A673 (cell line): ENCODE data around the gene GRAMD1B. TPM values are rescaled to one million over a fixed set of nuclear protein-coding genes. Genes with fewer than 3 reads are reported as not detected.

Experiments
- BruUV-seq: library from RNA; stranded (reverse); fragments of 400-500 nt; replicated peaks from 2 replicates; lab custom pipeline; 2021; lab: Mats Ljungman, UMichigan
- CTCF ChIA-PET: fragments of 300-600 bp; sonication (Branson Sonifier 250); formaldehyde crosslinking; loops from one replicate; lab custom pipeline; 2022; ENCODE audit warnings: antibody characterized with exemption; lab: Charles Lee
- POLR2A ChIA-PET: fragments of 300-600 bp; sonication (Branson Sonifier 250); formaldehyde crosslinking; loops from one replicate; lab custom pipeline; 2022; ENCODE audit warnings: antibody characterized with exemption; ENCODE audit not compliant: low non-redundant PET; lab: Charles Lee
- DNase-seq: peaks from one replicate; pipeline ENCODE4 v3.0.0-alpha.2; 2015; ENCODE audit warnings: low spot score
- H3K27ac ChIP-seq: fragments of 200-600 bp; sonication (generic); 2 replicates; pipeline ENCODE4 v1.5.1; 2016; ENCODE audit warnings: mixed run types, low read depth, mild to moderate bottlenecking, mixed read lengths, antibody characterized with exemption, low read length; ENCODE audit not compliant: poor library complexity, severe bottlenecking
- H3K27me3 ChIP-seq: fragments of 200-600 bp; sonication (generic); replicated peaks from 2 replicates; pipeline ENCODE4 v1.6.1; 2017; ENCODE audit warnings: mixed run types, low read depth, mild to moderate bottlenecking, mixed read lengths, antibody characterized with exemption, low read length; ENCODE audit not compliant: insufficient read depth, poor library complexity
- H3K36me3 ChIP-seq: fragments of 200-600 bp; sonication (generic); 2 replicates; pipeline ENCODE4 v1.6.1; 2016; ENCODE audit warnings: mixed run types, mild to moderate bottlenecking, mixed read lengths, antibody characterized with exemption, low read length; ENCODE audit not compliant: insufficient read depth, poor library complexity, severe bottlenecking
- H3K4me1 ChIP-seq: fragments of 200-600 bp; sonication (generic); 2 replicates; pipeline ENCODE4 v1.6.1; 2017; ENCODE audit warnings: mixed run types, mild to moderate bottlenecking, mixed read lengths, antibody characterized with exemption, low read length; ENCODE audit not compliant: insufficient read depth, poor library complexity, severe bottlenecking
- H3K4me3 ChIP-seq: fragments of 200-600 bp; sonication (generic); 2 replicates; pipeline ENCODE4 v1.5.1; 2016; ENCODE audit warnings: low read depth, mixed run types, mild to moderate bottlenecking, mixed read lengths, low read length; ENCODE audit not compliant: poor library complexity, severe bottlenecking
- H3K9me3 ChIP-seq: fragments of 200-600 bp; sonication (generic); 2 replicates; pipeline ENCODE4 v1.6.1; 2016; ENCODE audit warnings: mixed run types, low read depth, mild to moderate bottlenecking, mixed read lengths, antibody characterized with exemption, low read length; ENCODE audit not compliant: poor library complexity, severe bottlenecking
- CTCF ChIP-seq: fragments of 300-800, 200-600 bp; sonication (generic); conservative IDR thresholded peaks from 2 replicates; pipeline ENCODE4 v1.5.1; 2017; ENCODE audit warnings: low read depth, mild to moderate bottlenecking, antibody characterized with exemption, low read length, moderate library complexity, mixed read lengths
- EZH2 ChIP-seq: fragments of 200-600 bp; sonication (generic); IDR thresholded peaks from 2 replicates; pipeline ENCODE4 v1.6.1; 2017; ENCODE audit warnings: borderline replicate concordance, low read depth, mild to moderate bottlenecking, mixed read lengths, antibody characterized with exemption, low read length; ENCODE audit not compliant: poor library complexity, severe bottlenecking
- intact Hi-C: fragments of 100-400 bp; cut with micrococcal nuclease; formaldehyde crosslinking; loops from one replicate; pipeline ENCODE4 v1.10.0; 2022; ENCODE audit not compliant: unreplicated experiment
- total RNA-seq: library from RNA; stranded (reverse); gene quantifications from 2 replicates; pipeline ENCODE4 v1.2.3, GENCODE V29; 2021

Gene GRAMD1B
- total RNA-seq, 1 experiment from 2014 or later: 13.0 TPM

- Histone ChIP-seq H3K36me3 (no peaks in the 10 kb centered on the region), H3K4me1 (no peaks in the 10 kb centered on the region), H3K27ac (no peak overlapping the region), H3K4me3 (no peak overlapping the region), H3K27me3 (no peaks in the 10 kb centered on the region), H3K9me3 (no peaks in the 10 kb centered on the region)
- ChIA-PET POLR2A (no interaction called here), CTCF (no interaction called here)
- intact Hi-C loops: no loop called here
- no peak for TF ChIP-seq EZH2
- no peak for TF ChIP-seq CTCF
- BruUV-seq: no TSS peak
- DNase-seq: no peak
These were observed 194.9 kb downstream of the GRAMD1B start for GRCh38 chr11:123624974-123625373.

- ChIA-PET CTCF (no interaction called here), POLR2A (no interaction called here)
- Histone ChIP-seq H3K27me3 (peaks cover 3% of the 10 kb centered on the region), H3K4me1 (no peaks in the 10 kb centered on the region), H3K36me3 (no peaks in the 10 kb centered on the region), H3K27ac (no peak overlapping the region), H3K9me3 (no peaks in the 10 kb centered on the region), H3K4me3 (no peak overlapping the region)
- no peak for DNase-seq
- TF ChIP-seq CTCF (no peak), EZH2 (no peak)
- no TSS peak for BruUV-seq
- intact Hi-C loops: no loop called here
These were observed 199.0 kb downstream of the GRAMD1B start for GRCh38 chr11:123628936-123629683.

DNA sequence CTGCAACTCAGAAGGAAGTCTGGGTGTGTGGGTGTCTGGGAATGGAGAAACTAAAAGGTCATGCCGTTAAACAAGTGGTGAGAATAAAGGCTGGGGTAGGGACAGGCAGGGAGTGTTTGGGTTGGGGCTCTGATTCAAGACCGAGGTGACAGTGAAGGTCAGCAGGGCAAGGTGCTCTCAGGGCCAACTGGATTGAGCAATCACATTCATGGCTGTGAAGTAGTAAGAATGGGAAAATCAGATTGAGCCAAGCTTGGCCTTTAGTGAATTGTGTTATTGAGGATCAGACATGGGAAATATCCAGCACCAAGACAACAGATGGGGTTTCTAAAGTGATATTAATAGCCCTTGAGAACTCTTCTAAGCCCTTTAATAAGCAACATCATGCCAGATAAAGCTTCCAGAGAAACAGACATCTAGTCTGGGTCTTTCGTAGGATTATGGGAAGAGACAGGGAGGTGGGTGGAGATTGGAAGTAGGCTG, 200.1 kb downstream of the GRAMD1B start:
- TF ChIP-seq EZH2: no peak
- TF ChIP-seq CTCF: no peak
- POLR2A ChIA-PET: no interaction called here

More for the DNA sequence above, 200.1 kb downstream of the GRAMD1B start:
- DNase-seq: no peak
- Histone ChIP-seq H3K9me3 (no peaks in the 10 kb centered on the region), H3K4me3 (no peak overlapping the region), H3K27me3 (peaks cover 10% of the 10 kb centered on the region), H3K27ac (no peak overlapping the region), H3K4me1 (no peaks in the 10 kb centered on the region), H3K36me3 (no peaks in the 10 kb centered on the region)
- intact Hi-C loops: no loop called here
- no TSS peak for BruUV-seq
- CTCF ChIA-PET: no interaction called here
